ENCODE measurements around the gene UBR3.
"Not testable (repeated sequence)": the region's sequence is repeated elsewhere in the genome, so short reads cannot be mapped to it uniquely, and the experiment has no call there.

The UBR3 gene

DNA sequence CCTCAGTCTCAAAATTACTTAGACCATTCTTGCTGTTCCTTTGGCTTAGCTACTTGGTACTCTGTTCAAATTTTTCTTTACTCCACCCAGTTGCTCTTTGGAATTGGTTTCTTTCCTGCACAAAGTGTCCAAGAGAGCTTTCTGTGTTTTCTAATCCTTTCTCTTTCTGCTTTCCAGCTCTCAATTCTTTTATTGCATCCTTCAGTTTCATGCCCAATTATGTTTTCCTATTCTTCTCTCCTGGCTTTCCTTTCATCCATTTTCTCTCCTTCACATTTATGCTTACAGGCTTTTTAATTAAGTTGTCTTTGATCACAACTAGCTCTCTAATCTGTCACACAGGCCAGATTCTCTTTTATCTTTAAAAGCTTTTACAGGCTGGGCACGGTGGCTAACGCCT lies 38.2 kb downstream of the UBR3 start:
- DNase-seq (ENCODE audit: low spot score) (no peak), FAIRE-seq (no peak)

DNA sequence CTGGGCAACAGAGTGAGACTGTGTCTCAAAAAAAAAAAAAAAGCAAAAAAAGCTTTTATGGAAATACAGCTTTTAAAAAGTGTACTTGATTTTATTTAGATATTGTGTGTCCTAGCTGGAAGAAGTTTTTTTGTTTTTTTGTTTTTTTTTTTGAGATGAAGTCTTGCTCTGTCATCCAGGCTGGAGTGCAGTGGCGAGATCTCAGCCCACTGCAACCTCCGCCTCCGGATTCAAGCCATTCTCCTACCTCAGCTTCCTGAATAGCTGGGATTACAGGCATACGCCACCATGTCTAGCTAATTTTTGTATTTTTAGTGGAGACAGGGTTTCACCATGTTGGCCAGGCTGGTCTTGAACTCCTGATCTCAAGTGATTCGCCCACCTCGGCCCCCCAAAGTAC lies 39.0 kb downstream of the UBR3 start:
- FAIRE-seq; DNase-seq (ENCODE audit: low spot score): not testable (repeated sequence)

GRCh38 chr2:169867579-169867978 lies 40.3 kb downstream of the UBR3 start:
- FAIRE-seq: no peak

GRCh38 chr2:169868951-169869350 lies 41.7 kb downstream of the UBR3 start:
- no peak for DNase-seq (ENCODE audit: low spot score)
- FAIRE-seq: no peak

More at GRCh38 chr2:169867579-169867978, 40.3 kb downstream of the UBR3 start:
- no peak for DNase-seq (ENCODE audit: low spot score)

DNA sequence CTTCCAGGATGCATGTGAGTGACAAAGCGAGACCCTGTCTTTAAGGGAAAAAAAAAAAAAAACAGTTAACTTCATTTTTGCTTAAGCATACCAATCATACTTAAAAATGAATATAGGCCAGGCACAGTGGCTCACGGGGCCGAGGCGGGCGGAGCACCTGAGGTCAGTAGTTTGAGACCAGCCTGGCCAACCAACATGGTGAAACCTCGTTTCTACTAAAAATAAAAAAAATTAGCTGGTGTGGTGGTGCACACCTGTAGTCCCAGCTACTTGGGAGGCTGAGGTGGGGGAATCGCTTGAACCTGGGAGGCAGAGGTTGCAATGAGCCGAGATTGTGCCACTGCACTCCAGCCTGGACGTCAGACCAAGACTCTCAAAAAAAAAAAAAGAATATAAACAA lies 44.1 kb downstream of the UBR3 start:
- not testable (repeated sequence) for DNase-seq (ENCODE audit: low spot score); FAIRE-seq

DNA sequence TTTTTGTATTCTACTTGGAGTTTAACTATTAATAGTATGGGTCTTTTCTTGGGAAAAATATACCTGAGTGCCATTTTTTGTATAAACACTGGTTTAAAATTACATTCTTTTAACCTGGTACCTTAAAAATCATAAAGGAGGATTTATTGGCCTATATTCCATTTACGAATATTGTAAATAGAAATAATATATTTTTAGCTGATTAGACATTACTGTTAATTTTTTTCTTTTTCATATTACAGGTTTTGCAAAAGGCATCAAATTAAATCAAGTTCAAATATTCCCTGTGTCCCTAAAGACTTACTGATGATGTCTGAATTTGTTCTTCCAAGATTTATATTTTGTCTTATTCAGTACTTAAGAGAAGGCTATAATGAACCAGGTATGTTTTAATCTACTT lies 44.7 kb downstream of the UBR3 start:
- DNase-seq (ENCODE audit: low spot score) (no peak), FAIRE-seq (no peak)

DNA sequence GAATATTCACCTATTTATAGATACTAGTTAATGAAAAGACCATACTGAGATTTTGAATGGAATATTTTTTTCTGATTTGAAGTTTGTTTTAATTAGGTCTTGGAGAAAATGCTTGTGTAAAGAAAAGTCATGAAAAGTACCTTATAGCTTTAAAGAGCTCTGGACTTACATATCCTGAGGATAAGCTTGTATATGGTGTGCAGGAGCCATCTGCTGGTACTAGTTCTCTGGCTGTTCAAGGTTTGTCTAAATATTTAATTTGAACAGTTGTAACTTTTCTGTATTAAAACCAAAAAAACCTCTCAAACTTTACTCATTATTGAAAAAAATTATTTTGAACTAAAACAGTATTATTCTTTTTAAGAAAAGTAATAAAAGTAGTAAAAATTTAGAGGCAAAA lies 50.1 kb downstream of the UBR3 start:
- peak; percentile 40 for FAIRE-seq
- DNase-seq (ENCODE audit: low spot score): no peak

DNA sequence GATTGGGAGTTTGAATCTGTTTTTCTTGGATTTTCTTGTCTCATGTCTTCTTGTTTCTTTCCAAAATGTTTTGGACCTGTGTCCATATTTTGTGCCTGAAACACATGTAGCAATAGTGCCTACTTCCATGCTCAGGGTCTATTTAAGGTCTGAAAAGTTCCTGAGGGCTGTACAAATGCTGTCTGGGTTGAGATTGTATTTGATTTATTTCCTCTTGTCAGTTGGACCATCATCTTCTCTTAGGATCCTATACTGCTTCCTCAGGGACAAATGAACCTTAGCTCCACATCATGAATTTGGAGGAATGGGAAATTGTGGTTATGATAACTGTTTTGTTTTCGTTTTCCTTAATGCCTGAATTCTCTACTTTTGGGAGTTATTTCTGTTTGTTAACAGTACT lies 59.9 kb downstream of the UBR3 start:
- no peak for DNase-seq (ENCODE audit: low spot score)
- no peak for FAIRE-seq

DNA sequence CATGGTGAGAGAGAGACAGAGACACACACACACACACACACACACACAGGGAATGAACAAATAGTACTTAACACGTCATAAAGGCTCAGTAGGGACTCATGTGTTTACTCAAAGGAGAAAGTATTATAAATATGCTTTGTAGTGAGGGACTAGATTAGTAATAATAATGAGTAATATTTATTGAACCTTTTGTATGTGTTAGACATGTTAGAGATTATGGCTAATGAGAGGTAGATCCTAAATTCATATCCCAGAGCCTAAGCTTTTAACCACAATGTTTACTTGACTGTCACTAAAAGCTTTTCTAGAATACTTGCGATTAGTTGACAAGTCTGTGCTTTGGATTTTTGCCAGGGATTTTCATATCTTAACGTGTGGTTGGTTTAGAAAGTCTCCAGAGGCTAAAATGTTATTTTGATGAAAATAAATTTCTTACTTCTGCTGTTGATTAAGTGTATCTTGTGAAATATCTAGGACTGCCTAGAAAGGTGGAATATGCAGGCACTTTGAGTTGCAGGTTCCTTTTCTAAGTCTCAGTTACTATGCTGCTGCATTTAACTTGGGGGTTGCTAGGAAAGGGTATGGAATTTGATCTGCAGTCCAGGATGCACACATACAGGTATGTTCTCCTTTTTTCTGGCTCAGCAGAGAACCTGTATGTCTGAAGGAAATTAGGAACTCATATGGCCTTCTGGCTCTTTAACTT lies 64.5 kb downstream of the UBR3 start:
- DNase-seq (ENCODE audit: low spot score) (no peak), FAIRE-seq (no peak)

GRCh38 chr2:169892951-169893350 lies 65.7 kb downstream of the UBR3 start:
- DNase-seq (ENCODE audit: low spot score): no peak

DNA sequence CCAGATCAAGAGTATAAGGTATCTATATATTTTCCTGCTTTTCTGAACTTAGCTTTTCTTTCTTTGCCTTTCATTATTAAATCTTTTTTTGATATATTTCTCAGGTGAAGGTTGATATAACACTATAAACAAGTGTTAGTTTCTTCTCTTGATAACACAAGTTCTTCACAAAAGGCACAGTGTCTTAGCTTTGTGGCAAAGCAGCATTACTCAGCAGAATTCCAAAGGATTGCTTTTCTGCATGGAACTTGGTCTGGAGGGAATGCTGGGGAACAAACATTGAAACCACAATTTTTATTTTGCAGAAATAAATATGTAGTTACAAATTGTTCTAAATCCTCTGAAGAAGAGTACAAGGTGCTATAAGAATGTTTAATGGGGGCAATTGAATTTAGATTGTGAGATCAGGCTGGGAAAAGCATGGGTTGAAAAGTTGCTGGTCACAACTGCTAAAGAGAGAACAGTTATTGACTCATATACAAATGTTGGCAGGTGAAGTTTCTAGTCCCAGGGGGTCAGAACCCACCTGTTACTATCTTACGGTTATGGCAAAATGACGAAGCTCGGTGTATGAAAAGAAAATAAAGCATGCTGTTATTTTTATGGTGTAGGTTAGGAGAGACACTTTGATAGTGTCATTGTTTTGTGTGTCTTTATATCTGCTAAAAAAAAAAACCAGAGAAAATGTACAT lies 68.2 kb downstream of the UBR3 start:
- DNase-seq (ENCODE audit: low spot score) (no peak), FAIRE-seq (peak; percentile 17)

More at GRCh38 chr2:169892951-169893350, 65.7 kb downstream of the UBR3 start:
- no peak for FAIRE-seq

DNA sequence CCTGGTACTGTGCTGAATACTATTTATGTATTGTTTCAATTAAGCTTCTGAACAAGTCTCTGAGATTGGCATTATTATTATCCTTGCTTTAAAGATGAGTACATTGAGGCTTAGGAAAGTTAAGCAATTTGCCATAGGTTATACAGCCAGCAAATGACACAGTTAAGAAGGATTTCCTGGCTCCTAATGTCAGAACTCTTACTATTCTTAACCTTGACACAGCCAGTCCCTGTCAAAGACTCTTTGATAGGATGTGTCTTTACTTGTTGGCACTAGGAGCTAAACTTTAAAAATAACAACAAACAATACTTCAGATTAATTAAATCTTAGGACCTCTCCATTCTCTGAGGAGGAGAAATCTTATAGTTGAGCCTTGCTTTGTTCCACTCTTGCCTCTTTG lies 70.6 kb downstream of the UBR3 start:
- FAIRE-seq (no peak), DNase-seq (ENCODE audit: low spot score) (no peak)

DNA sequence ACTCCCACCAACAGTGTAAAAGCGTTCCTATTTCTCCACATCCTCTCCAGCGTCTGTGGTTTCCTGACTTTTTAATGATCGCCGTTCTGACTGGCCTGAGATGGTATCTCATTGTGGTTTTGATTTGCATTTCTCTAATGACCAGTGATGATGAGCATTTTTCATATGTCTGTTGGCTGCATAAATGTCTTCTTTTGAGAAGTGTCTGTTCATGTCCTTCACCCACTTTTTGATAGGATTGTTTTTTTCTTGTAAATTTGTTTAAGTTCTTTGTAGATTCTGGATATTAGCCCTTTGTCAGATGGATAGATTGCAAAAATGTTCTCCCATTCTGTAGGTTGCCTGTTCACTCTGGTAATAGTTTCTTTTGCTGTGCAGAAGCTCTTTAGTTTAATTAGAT lies 72.8 kb downstream of the UBR3 start:
- DNase-seq (ENCODE audit: low spot score): not testable (repeated sequence)

DNA sequence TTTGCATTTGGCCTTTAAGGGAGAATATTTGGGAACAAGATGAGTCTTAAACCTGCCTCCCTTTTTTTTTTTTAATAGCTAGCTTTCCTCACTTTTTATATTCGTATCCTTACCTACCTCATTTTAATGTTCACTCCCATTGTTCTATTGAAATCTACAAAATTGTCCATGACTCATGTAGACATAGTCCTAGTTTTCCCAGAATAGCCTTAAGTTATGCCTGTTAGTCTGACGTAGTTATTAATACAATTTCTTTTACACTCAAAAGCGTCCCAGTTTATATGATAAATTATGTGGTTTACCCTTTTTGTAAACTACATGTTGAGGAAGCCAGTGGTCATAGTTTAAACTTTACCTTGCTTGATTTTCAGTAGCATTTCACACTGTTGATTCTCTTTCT lies 73.4 kb downstream of the UBR3 start:
- no peak for DNase-seq (ENCODE audit: low spot score)
- FAIRE-seq: no peak

More for the DNA sequence above, 72.8 kb downstream of the UBR3 start:
- FAIRE-seq: not testable (repeated sequence)

GRCh38 chr2:169906731-169907130 lies 79.5 kb downstream of the UBR3 start:
- DNase-seq (ENCODE audit: low spot score): no peak
- FAIRE-seq: no peak

DNA sequence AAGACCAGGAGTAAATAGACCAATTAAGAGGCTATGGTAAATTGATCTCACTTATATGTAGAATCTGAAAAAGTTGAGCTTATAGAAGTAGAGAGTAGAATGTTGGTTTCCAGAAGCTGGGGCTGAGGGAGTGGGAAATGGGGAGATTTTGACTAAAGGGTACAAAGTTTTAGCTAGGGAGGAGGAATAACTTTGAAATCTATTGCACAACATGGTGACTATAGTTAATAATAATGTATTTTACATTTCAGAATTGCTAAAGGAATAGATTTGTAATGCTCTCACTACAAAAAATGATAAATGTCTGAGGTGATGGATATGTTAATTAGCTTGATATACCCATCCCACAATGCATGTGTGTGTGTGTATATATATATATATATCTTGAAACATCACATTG lies 82.1 kb downstream of the UBR3 start:
- no peak for DNase-seq (ENCODE audit: low spot score)
- no peak for FAIRE-seq

DNA sequence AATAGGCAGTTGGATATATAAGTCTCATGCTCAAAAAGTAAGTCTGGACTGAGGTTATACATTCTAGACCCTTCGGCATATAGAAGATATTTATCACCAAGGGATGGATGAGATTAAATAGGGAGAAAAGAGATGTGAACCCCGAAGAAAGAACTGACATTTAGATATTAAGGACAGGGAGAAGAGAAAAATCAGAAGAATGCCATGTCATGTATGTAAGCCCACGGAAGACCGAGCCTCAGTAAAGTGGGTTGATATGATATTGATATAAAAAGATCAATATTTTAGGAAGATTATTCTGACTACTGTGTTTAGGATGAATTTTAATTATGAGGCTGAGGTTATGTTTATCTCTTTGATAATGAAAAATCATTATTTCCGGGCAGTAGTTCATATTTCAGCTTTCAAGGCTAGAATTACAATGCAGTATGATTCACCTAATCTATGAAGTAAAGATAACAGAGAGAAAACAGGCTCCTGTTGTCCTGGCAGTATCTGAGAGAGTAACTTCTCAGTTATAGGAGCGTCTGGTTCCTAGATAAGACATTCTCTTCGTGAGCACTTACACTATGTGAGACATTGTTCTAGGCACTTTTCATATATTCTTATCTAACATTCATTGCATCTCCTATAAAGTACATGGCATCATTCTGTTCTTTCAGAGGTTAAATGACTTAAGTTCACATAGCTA lies 83.0 kb downstream of the UBR3 start:
- FAIRE-seq (no peak), DNase-seq (ENCODE audit: low spot score) (no peak)

DNA sequence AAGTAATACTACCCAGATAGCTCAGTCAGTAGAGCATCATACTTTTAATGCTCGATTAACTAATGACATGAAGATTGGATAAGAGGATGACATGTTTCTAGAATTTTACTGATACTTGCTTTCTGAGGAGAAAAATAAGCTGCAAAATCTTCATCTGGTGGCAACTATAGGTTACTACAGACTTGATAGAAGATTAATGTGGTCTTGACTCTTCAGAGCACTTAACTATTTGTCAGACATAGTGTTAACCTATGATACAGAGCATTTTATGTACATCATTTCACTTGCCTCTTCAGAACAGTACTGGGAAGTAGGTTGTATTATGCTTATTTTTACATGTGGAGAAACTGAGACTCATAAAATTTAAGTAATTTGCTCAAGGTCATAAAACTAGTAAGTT lies 83.9 kb downstream of the UBR3 start:
- no peak for DNase-seq (ENCODE audit: low spot score)
- FAIRE-seq: no peak

GRCh38 chr2:169916623-169917022 lies 89.4 kb downstream of the UBR3 start:
- DNase-seq (ENCODE audit: low spot score): no peak
- no peak for FAIRE-seq

GRCh38 chr2:169923977-169924376 lies 96.7 kb downstream of the UBR3 start:
- no peak for DNase-seq (ENCODE audit: low spot score)
- FAIRE-seq: no peak

GRCh38 chr2:169925968-169926367 lies 98.7 kb downstream of the UBR3 start:
- no peak for FAIRE-seq

DNA sequence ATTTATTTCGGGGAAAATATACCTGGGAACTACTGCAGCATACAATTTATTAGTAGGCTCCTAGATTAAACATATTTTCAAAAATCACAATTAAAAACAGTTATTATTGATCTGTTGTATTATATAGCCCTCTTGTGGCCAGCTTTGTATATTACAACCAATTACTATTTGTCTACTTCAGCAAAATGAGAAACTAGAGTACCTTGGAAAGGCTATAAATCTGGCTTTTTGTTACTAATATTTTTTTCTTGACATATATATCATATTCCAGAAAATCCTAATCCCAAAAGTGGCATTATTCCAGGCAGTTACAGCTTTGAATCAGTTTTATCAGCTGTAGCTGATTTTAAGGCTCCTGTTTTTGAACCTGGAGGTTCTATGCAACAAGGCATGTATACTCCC lies 101.2 kb downstream of the UBR3 start:
- DNase-seq (ENCODE audit: low spot score) (peak; percentile 30), FAIRE-seq (peak; percentile 82)

More at GRCh38 chr2:169925968-169926367, 98.7 kb downstream of the UBR3 start:
- DNase-seq (ENCODE audit: low spot score): no peak

Measured in RCC 7860 (cell line).